Measurements from ENCODE around the gene ELP4.

Gene ELP4

DNA sequence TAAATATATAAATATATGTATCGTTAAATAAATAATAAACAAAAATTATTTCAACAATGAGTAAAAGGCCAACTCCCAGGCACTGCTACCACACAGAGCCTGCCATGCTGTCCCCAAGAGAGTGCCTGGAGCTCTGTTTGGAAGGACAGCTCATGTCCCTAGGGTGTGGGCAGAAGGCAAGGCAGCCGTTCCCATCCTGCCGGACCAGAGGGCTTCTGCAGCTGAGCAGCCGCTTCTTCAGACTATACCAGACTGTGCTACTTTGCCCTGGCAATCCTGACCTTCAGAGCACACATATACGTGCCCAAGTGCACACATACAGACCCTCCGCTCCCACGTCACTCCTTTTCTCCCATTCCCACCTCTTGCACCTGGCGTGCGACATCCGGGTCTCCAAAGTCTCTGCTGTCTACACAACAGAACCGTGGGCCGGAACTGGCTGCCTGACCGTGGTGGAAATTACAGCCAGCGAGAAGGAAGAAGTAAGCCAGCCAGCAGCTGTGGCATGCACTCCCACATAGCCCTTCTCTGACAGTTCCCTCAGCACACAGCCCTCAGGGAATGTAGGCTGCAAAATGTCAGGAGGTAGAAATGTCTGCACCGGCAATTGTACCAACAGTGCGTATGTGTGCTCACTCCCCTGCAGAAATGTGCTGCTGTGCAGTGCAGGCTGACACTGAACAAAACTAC, 277.6 kb downstream of the ELP4 start:
- H3K4me3 ChIP-seq: no peak overlapping the region
- H3K27ac ChIP-seq: no peak overlapping the region
- H3K36me3 ChIP-seq: peaks cover 0 to 5% (median 0%) of the 10 kb centered on the region in 11 experiments; a peak in 1 of 22 replicates
- no peaks in the 10 kb centered on the region for H3K9me3 ChIP-seq (replicated peaks in 1 of 11)
- no peak overlapping the region for H3K4me2 ChIP-seq
- no peaks in the 10 kb centered on the region for H3K4me1 ChIP-seq
- H4K20me1 ChIP-seq: no peaks in the 10 kb centered on the region
- no peak overlapping the region for H3K9ac ChIP-seq
- no peak for TF ChIP-seq Cebpa-rat (IDR thresholded peaks at IDR 0.05)
- H3K27me3 ChIP-seq: no peaks in the 10 kb centered on the region

DNA sequence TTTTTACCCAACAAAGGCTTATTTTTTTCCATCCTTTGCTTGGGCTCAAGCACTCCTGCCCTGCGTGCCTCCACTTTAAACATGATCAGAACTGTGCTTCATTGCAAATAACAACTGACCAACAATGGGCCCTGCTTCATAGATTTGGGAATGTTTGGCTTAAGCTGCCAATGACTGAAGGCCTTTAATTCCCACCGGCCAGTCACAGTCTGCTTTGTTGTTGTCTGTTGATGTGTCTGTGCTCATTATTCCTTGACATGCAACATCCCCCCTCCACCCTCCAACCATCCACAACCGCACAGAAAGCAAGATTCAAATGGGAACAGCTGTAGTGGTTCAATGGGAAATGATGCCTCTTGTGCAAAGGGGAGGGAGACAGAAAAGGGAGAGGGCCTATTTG, 278.5 kb downstream of the ELP4 start:
- Histone ChIP-seq H3K36me3 (peaks cover 0 to 5% (median 0%) of the 10 kb centered on the region in 11 experiments; a peak in 1 of 22 replicates), H3K9me3 (replicated peaks in 1 of 11) (no peaks in the 10 kb centered on the region), H3K4me3 (no peak overlapping the region), H3K27ac (no peak overlapping the region), H3K27me3 (no peaks in the 10 kb centered on the region), H3K4me1 (no peaks in the 10 kb centered on the region), H3K4me2 (no peak overlapping the region), H4K20me1 (no peaks in the 10 kb centered on the region), H3K9ac (no peak overlapping the region)
- no peak for TF ChIP-seq Cebpa-rat (IDR thresholded peaks at IDR 0.05)

- Histone ChIP-seq H3K4me3 (no peak overlapping the region), H4K20me1 (no peaks in the 10 kb centered on the region; a peak in 2 of 22 replicates), H3K4me2 (no peak overlapping the region), H3K36me3 (0 out of 22 replicates have a peak, but pooled peaks cover 0 to 5% (median 0%) of the 10 kb centered on the region in 11 experiments), H3K9me3 (replicated peaks in 1 of 11) (peaks cover 0 to 2% (median 0%) of the 10 kb centered on the region in 11 experiments; a peak in 2 of 22 replicates), H3K9ac (no peak overlapping the region), H3K27me3 (peaks cover 4 to 14% (median 8%) of the 10 kb centered on the region in 11 experiments), H3K4me1 (no peaks in the 10 kb centered on the region), H3K27ac (no peak overlapping the region)
- TF ChIP-seq Cebpa-rat (IDR thresholded peaks at IDR 0.05): no peak
Measured at GRCh38 chr11:31790649-31791048, 281.1 kb downstream of the ELP4 start.

DNA sequence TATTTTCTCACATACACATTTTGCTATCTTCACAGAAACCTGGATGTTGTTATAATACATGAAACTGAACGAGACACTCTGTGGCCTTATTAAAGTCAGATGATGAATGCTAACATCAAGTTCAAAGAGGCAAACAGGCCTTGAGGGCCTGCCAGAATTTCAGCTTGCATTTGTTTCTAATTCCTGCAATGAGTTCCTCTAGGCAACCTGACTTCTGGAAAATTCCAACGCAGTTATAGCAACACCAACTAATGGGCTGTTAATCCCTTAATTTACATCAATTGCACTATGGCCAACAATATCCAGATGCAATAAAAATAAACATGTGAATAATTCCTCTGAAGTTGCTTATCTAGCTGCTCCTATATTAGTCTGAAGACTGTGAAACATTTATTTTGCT, 282.5 kb downstream of the ELP4 start:
- H3K36me3 ChIP-seq: 0 out of 22 replicates have a peak, but pooled peaks cover 0 to 4% (median 0%) of the 10 kb centered on the region in 11 experiments
- H3K27ac ChIP-seq: no peak overlapping the region
- H3K4me1 ChIP-seq: no peaks in the 10 kb centered on the region
- H3K9me3 ChIP-seq (replicated peaks in 1 of 11): peaks cover 0 to 12% (median 5%) of the 10 kb centered on the region in 11 experiments; a peak in 11 of 22 replicates
- H3K27me3 ChIP-seq: peaks cover 18 to 28% (median 22%) of the 10 kb centered on the region in 11 experiments
- H3K4me2 ChIP-seq: no peak overlapping the region
- H3K4me3 ChIP-seq: no peak overlapping the region
- TF ChIP-seq Cebpa-rat (IDR thresholded peaks at IDR 0.05): no peak
- H4K20me1 ChIP-seq: no peaks in the 10 kb centered on the region; a peak in 2 of 22 replicates
- no peak overlapping the region for H3K9ac ChIP-seq

DNA sequence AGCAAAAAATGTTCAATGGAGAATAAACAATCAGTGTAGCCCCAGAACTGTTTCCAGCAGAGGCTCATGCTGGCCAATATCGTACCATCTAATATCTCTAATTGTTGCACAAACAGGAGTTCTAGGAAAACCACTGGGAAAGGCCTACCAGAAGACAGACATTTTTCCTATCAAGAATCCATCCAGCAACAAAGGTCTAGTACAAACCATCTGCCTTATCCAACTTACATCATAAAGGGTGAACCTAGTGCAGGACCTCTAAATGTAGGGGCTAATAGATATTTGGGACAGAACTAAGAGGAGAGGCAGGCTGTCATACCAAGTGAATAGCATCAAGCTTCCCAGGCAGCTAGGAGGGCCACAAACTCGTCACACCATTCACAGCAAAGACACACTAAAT, 282.9 kb downstream of the ELP4 start:
- no peak overlapping the region for H3K27ac ChIP-seq
- no peak overlapping the region for H3K4me3 ChIP-seq
- H4K20me1 ChIP-seq: peaks cover 0 to under 1% (median 0%) of the 10 kb centered on the region in 11 experiments; a peak in 2 of 22 replicates
- no peaks in the 10 kb centered on the region for H3K4me1 ChIP-seq
- peaks cover 3 to 16% (median 9%) of the 10 kb centered on the region in 11 experiments; a peak in 17 of 22 replicates for H3K9me3 ChIP-seq (replicated peaks in 1 of 11)
- H3K4me2 ChIP-seq: no peak overlapping the region
- H3K27me3 ChIP-seq: peaks cover 22 to 32% (median 26%) of the 10 kb centered on the region in 11 experiments
- H3K9ac ChIP-seq: no peak overlapping the region
- 0 out of 22 replicates have a peak, but pooled peaks cover 0 to under 1% (median 0%) of the 10 kb centered on the region in 11 experiments for H3K36me3 ChIP-seq
- no peak for TF ChIP-seq Cebpa-rat (IDR thresholded peaks at IDR 0.05)

- Histone ChIP-seq H3K4me2 (no peak overlapping the region), H3K27ac (no peak overlapping the region), H3K4me3 (no peak overlapping the region), H3K36me3 (no peaks in the 10 kb centered on the region), H4K20me1 (peaks cover 0 to 4% (median 0%) of the 10 kb centered on the region in 11 experiments; a peak in 2 of 22 replicates), H3K9me3 (replicated peaks in 1 of 11) (peaks cover 10 to 24% (median 16%) of the 10 kb centered on the region in 11 experiments), H3K27me3 (peaks cover 30 to 40% (median 34%) of the 10 kb centered on the region in 11 experiments), H3K9ac (no peak overlapping the region), H3K4me1 (no peaks in the 10 kb centered on the region)
- TF ChIP-seq Cebpa-rat (IDR thresholded peaks at IDR 0.05): no peak
Measured at GRCh38 chr11:31793264-31793663, 283.7 kb downstream of the ELP4 start.

- no peak for TF ChIP-seq Cebpa-rat (IDR thresholded peaks at IDR 0.05)
- peaks cover 23 to 37% (median 28%) of the 10 kb centered on the region in 11 experiments for H3K9me3 ChIP-seq (replicated peaks in 1 of 11)
- no peaks in the 10 kb centered on the region for H3K36me3 ChIP-seq
- H3K27me3 ChIP-seq: peaks cover 43 to 53% (median 47%) of the 10 kb centered on the region in 11 experiments
- H3K27ac ChIP-seq: no peak overlapping the region
- no peak overlapping the region for H3K9ac ChIP-seq
- H4K20me1 ChIP-seq: peaks cover 0 to 4% (median 0%) of the 10 kb centered on the region in 11 experiments; a peak in 3 of 22 replicates
- no peak overlapping the region for H3K4me2 ChIP-seq
- no peak overlapping the region for H3K4me3 ChIP-seq
- no peaks in the 10 kb centered on the region for H3K4me1 ChIP-seq
Measured at GRCh38 chr11:31794548-31794947, 285.0 kb downstream of the ELP4 start.

DNA sequence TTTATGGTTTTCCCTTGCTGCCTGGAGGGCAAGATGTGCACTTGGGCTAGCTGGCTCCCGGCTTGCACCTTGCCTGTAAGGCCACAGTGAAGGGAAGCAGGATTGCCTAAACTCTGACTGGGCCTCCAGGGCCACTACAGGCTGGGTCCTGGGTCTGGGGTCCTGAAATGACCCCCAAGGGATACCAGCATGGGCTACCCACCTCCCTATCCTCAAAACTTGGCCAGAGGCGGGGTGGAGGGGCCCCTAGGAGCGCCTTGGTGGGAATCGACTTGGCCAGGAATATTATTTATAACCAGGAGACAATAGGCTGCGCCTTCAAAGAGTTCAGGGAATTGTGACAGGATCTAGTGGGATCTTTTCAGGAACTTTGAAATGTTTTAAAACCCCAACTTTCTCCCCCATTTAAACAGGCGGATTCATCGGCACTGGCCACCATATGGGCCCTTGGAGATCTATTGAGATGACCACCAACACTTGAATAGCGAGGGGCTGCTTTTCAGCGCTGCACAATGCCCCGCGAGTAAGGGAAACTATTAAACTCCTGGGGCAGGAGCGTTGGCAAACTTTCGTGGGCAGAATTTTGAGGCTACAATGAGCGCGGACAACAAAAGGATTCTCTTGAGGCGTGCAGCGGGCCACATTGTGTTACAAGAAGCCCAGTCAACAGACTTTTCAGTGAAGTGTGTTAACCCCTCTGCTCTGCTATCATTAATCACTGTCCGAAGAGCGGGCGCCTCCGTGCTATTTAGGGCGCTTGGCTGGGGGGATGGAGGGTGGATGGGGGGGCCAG, 286.3 kb downstream of the ELP4 start:
- Histone ChIP-seq H3K4me1 (no peaks in the 10 kb centered on the region), H3K4me3 (no peak overlapping the region), H4K20me1 (peaks cover 0 to 4% (median 0%) of the 10 kb centered on the region in 11 experiments; a peak in 3 of 22 replicates), H3K9me3 (replicated peaks in 1 of 11) (peaks cover 35 to 51% (median 42%) of the 10 kb centered on the region in 11 experiments), H3K27ac (no peak overlapping the region), H3K27me3 (peaks cover 57 to 66% (median 60%) of the 10 kb centered on the region in 11 experiments), H3K36me3 (no peaks in the 10 kb centered on the region), H3K4me2 (no peak overlapping the region), H3K9ac (no peak overlapping the region)
- TF ChIP-seq Cebpa-rat (IDR thresholded peaks at IDR 0.05): no peak
